ENCODE results near the gene GRIP1. TPM values are rescaled to one million over a fixed set of nuclear protein-coding genes. Genes with fewer than 3 reads are reported as not detected.

Gene GRIP1
- total RNA-seq, 1 experiment from 2014 or later = 22.5 TPM

GRCh38 chr12:66456612-66457011, 222.3 kb downstream of the GRIP1 start:
- Mint-ChIP-seq H3K27me3 (ENCODE audit: low read depth) (no peaks in the 10 kb centered on the region), H3K36me3 (no peaks in the 10 kb centered on the region), H3K27ac (no peak overlapping the region), H3K4me3 (no peak overlapping the region), H3K4me1 (peaks cover 15% of the 10 kb centered on the region), H3K9me3 (no peaks in the 10 kb centered on the region)
- CTCF ChIA-PET = no interaction called here
- POLR2A ChIA-PET = no interaction called here
- ATAC-seq (no peak), DNase-seq (ENCODE audit: low spot score) (no peak)
- no peak for TF ChIP-seq ELF4 (CRISPR knock-in tag; IDR thresholded peaks at IDR 0.05; ENCODE audit: low read depth)
- TF ChIP-seq ZNF396 (CRISPR knock-in tag; IDR thresholded peaks at IDR 0.05; ENCODE audit: borderline replicate concordance) = no peak
- TF ChIP-seq ZNF512 (CRISPR knock-in tag; IDR thresholded peaks at IDR 0.05; ENCODE audit: borderline replicate concordance) = no peak
- no peak for TF ChIP-seq IRF1 (CRISPR knock-in tag; IDR thresholded peaks at IDR 0.05)
- TF ChIP-seq ZBTB21 (CRISPR knock-in tag; IDR thresholded peaks at IDR 0.05; ENCODE audit: borderline replicate concordance) = no peak
- no peak for TF ChIP-seq NFATC4 (CRISPR knock-in tag; IDR thresholded peaks at IDR 0.05)
- no peak for TF ChIP-seq EMX1 (CRISPR knock-in tag; IDR thresholded peaks at IDR 0.05)
- no peak for TF ChIP-seq SOX15 (CRISPR knock-in tag; IDR thresholded peaks at IDR 0.05)

- ATAC-seq (no peak), DNase-seq (ENCODE audit: low spot score) (no peak)
- H3K4me1 Mint-ChIP-seq = peaks cover 12% of the 10 kb centered on the region
- no peaks in the 10 kb centered on the region for H3K9me3 Mint-ChIP-seq
- CTCF ChIA-PET = no interaction called here
- no peak for TF ChIP-seq ZNF425 (CRISPR knock-in tag; conservative IDR thresholded peaks at IDR 0.05)
- no peak for TF ChIP-seq RORB (CRISPR knock-in tag; IDR thresholded peaks at IDR 0.05)
- TF ChIP-seq ZNF396 (CRISPR knock-in tag; IDR thresholded peaks at IDR 0.05; ENCODE audit: borderline replicate concordance) = no peak
- TF ChIP-seq ZNF317 (CRISPR knock-in tag; IDR thresholded peaks at IDR 0.05; ENCODE audit: borderline replicate concordance, low read depth) = no peak
- no peak for TF ChIP-seq OVOL2 (CRISPR knock-in tag; IDR thresholded peaks at IDR 0.05; ENCODE audit: borderline replicate concordance)
- TF ChIP-seq NR3C1 (CRISPR knock-in tag; conservative IDR thresholded peaks at IDR 0.05; ENCODE audit: low read depth) = no peak
- TF ChIP-seq IRF1 (CRISPR knock-in tag; IDR thresholded peaks at IDR 0.05) = no peak
- no peak for TF ChIP-seq ZNF281 (CRISPR knock-in tag; IDR thresholded peaks at IDR 0.05)
- TF ChIP-seq EMX1 (CRISPR knock-in tag; IDR thresholded peaks at IDR 0.05) = no peak
- TF ChIP-seq TP53 (CRISPR knock-in tag; IDR thresholded peaks at IDR 0.05) = no peak
- TF ChIP-seq ZSCAN18 (CRISPR knock-in tag; IDR thresholded peaks at IDR 0.05) = no peak
- TF ChIP-seq MXD4 (CRISPR knock-in tag; IDR thresholded peaks at IDR 0.05; ENCODE audit: borderline replicate concordance) = no peak
- TF ChIP-seq FOXJ3 (CRISPR knock-in tag; IDR thresholded peaks at IDR 0.05; ENCODE audit: borderline replicate concordance) = no peak
- no peak for TF ChIP-seq AR (CRISPR knock-in tag; IDR thresholded peaks at IDR 0.05)
- TF ChIP-seq ELF4 (CRISPR knock-in tag; IDR thresholded peaks at IDR 0.05; ENCODE audit: low read depth) = no peak
- TF ChIP-seq NR2C2 (CRISPR knock-in tag; IDR thresholded peaks at IDR 0.05) = no peak
- TF ChIP-seq GTF2I (CRISPR knock-in tag; conservative IDR thresholded peaks at IDR 0.05) = no peak
- TF ChIP-seq NR1H2 (CRISPR knock-in tag; IDR thresholded peaks at IDR 0.05) = no peak
- POLR2A ChIA-PET = no interaction called here
- no peak overlapping the region for H3K27ac Mint-ChIP-seq
- H3K4me3 Mint-ChIP-seq = no peak overlapping the region
- H3K27me3 Mint-ChIP-seq (ENCODE audit: low read depth) = no peaks in the 10 kb centered on the region
- H3K36me3 Mint-ChIP-seq = no peaks in the 10 kb centered on the region
Observed at GRCh38 chr12:66453844-66454243, 225.0 kb downstream of the GRIP1 start.

Measured in WTC11 (cell line).